GM04504 (cell line): ENCODE results near the gene RNU5B-1.
"Not testable (repeated sequence)": the region's sequence is repeated elsewhere in the genome, so short reads cannot be mapped to it uniquely, and the experiment has no call there.

Experiments
- DNase-seq: peaks from one replicate; pipeline ENCODE4 v3.0.0-alpha.2; 2012; ENCODE audit warnings: low read depth

RNU5B-1 gene

DNA sequence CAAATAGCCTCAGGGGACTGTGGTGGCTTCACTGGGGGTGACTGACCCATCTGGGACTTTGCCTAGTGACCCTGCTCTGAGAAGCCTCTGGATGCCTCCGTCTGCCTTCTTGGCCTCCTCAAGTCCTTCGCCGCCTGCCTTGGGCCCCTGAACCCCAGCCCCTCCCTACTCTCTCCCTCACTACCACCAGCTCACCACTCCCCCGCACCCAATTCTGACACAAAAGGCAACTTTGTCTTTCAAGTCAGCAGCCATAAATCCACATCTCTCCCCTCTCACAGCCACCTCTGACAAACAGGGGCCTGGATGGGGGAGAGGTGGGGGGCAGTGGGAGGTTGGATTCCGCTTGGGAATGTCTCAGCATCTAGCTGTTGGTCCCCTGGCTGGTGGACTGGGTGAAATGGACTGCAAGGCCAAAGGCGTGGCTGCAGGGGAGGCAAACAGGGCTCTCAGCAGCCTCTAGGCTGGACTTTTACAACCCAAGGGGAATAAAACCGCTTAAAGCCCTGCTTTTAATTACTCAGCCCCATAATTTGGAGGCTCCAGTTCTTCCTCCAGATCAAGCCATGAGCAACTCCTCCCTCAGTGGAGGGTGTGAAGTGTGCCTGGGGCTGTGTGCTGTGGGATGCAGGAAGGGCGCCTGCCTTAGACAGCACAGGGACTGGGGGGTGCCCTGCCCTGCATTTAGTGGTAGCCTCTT is 39.9 kb downstream of the RNU5B-1 start:
- no peak for DNase-seq

- no peak for DNase-seq
Measured at GRCh38 chr15:65344914-65345275, 40.4 kb downstream of the RNU5B-1 start.

GRCh38 chr15:65346856-65347598 is 42.5 kb downstream of the RNU5B-1 start:
- DNase-seq, result no peak

- DNase-seq, result not testable (repeated sequence)
Measured at GRCh38 chr15:65347756-65348155, 43.3 kb downstream of the RNU5B-1 start.

DNA sequence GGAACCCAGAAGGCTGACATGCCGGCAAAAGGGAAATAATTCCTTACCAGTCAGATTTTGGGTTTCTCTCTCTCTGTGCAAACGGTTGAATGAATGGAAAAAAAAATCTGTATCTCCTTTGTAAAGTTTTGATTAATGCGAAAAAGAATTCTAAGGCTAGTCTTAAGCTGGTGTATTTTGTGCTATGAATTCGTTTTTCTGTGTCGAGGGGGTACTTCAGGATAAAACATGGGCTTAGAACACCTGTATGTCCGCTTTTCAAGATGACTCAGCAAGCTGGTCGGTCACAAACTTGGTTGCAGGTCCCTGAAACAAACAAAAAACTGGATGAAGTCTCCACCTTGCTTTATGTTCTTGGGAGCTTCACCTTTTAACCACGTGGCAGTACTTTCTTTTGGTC is 44.9 kb downstream of the RNU5B-1 start:
- DNase-seq, result no peak

GRCh38 chr15:65351972-65352371 is 47.5 kb downstream of the RNU5B-1 start:
- DNase-seq, result not testable (repeated sequence)
